Activated T-cell treated with anti-CD3 and anti-CD28 coated beads, Interleukin-2, amount 50 U/mL, for 48 hours (primary cell): Measurements from ENCODE around the gene GAK.

Experiments
- DNase-seq, 2 experiments: peaks; one replicate each; pipeline ENCODE4 v3.0.0-alpha.2; 2020

GAK gene

GRCh38 chr4:845836-846251 lies 86.3 kb downstream of the GAK start:
- DNase-seq, result no peak

GRCh38 chr4:845233-845835 lies 86.8 kb downstream of the GAK start:
- DNase-seq, result no peak

DNA sequence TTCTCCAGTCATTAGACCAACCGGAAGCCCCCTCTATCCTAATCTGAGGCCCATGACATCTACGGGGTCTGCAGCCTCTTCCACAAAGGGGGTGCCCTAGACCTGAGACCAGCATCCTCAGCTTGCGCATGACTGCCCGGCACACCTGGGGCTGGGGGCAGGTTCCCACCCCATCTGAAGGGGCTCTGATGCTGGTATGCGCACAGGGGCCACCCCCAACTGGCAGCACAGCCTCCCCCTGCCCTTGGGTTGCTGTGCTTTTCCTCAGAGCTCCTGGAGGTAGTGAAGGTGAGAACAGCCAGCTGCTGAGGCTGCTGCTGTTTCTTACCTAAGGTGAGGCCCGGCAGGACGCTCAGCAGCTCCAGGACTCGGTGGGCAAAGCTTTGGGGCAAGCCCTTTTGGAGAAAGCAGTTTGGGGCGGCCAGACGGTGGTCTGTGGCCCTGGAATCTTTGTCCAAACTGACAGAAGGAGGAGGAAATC lies 87.3 kb downstream of the GAK start:
- DNase-seq, result no peak

GRCh38 chr4:839675-840443 lies 92.3 kb downstream of the GAK start:
- DNase-seq, result no peak

DNA sequence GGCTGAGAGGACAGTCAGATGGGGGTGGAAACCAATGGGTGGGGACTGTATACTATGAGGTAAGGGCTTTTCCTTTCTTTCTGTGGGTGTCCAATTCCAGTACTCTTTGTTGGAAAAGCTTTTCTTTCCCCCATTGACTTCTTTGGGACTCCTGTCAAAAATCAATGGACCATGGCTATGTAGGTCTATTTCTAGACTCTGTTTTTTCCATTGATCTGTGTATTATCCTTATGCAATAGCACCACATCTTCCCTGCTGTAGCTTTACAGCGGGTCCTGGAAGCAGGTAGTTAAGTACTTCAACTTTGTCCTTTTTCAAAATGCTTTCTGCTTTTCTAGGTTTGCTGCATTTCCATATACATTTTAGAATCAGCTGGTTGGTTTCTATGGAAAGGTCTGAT lies 94.3 kb downstream of the GAK start:
- DNase-seq, result no peak

- DNase-seq, result no peak
These were observed 95.3 kb downstream of the GAK start for GRCh38 chr4:836750-837301.

- DNase-seq, result no peak
These were observed 96.1 kb downstream of the GAK start for GRCh38 chr4:836003-836511.

- DNase-seq, result no peak
These were observed 96.7 kb downstream of the GAK start for GRCh38 chr4:835148-836002.

- no peak for DNase-seq
These were observed 97.6 kb downstream of the GAK start for GRCh38 chr4:834368-835147.

DNA sequence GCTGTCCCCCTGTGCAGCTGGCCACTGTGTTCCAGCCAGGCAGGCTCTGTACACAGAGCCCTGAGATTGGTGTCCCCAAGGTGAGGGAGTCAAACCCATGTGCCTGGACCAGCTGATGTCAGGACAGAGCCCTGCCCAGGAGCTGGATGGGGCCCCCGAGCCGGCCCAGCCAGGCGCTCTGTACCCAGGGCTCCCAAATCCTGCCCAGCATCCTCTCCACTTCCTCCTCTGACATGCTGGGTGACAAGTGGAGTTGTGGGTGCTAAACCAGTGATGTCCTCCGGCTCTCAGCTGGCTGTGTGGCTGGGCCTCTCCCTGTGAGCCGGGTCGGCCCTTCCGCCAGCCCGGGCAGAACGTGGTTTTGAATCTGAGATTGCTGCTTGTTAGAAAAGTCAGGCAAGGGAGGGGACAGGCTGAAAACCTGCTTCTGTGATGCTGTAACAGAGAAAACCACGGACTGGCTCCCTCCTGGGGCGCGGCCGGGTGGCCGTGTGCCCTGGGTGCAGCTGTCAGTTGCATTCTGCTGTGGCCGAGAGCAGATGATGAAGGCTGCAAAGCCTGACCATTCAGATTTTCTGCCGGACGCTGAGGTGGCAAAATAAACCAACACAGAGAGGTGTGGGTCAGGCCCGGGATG lies 98.3 kb downstream of the GAK start:
- no peak for DNase-seq

- peak; percentile 51 to 52 for DNase-seq
These were observed 99.0 kb downstream of the GAK start for GRCh38 chr4:833156-833555.

GRCh38 chr4:832536-832935 lies 99.6 kb downstream of the GAK start:
- DNase-seq, result no peak

DNA sequence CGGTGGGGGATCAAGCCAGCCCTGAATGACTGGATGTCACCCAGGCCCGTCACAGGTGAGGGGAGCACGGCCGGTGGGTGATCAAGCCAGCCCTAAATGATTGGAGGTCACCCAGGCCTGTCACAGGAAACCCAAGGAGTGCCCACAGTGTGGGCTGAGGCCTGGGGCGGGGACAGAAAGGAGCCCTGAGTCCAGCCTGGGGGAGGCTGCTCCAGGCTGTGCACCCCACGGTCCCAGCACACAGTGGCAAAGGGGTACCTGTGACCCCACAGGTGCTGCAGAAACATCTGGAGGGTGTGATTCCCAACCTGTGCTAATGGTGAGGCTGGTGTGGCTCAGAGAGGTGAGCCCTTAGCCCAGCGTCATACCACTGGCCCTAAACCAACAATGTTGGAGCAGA lies 100.0 kb downstream of the GAK start:
- DNase-seq, result no peak

DNA sequence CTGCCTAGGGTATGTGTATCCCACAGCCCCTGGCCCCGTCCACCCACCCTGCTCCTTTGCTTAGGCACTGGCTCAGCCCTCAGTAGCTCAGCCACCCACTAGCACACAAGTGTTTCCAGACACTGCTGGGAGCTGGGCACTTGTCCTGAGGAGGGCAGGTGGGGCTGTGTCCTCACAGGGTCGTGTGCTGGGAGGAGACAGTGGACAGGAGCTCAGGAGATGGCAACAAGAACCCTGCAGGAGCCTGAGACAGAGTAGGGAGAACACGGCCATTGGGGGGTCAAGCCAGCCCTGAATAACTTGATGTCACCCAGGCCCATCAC lies 100.7 kb downstream of the GAK start:
- DNase-seq, result no peak

DNA sequence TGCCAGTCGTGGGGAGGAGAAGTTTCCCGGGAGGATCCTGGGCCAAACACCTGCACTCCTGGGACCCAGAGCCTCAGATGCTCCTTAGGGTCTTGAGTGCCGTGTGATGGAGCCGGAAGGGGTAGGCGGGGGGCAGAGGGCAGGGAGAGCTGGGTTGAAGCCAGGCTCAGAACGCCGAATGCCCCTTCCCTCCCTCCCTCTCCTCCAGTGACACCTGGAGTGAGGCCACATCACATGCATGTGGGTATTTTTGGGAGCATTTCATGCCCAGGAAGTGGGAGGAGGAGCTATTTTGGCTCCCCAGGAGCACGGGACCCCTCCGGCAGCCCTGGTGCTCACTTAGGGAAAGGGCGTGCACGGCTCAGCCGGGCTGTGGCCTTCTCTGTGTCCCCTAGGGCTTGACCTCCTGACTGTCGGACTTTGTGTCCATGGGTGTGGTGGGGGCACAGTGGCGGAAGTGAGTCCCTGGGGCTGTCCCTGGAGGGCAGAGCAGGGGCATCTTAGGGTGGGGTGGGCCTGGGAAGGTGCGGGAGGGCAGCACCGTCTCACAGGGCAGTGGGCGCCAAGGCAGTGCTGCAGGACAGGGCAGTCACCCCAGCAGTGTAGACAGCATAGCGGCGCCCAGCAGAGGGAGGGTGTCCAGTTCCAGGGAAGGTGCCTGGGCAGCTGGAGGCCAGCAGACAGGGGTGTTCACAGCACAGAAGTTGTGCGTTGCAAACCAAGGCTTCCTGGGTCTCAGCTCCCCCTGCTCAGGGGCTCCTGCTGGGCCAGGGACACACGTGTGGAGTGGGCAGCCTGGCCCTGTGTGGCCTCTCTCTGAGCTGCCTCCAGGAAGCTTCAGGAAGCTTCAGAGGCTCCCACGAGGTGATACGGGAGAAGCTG lies 101.3 kb downstream of the GAK start:
- DNase-seq, result no peak

DNA sequence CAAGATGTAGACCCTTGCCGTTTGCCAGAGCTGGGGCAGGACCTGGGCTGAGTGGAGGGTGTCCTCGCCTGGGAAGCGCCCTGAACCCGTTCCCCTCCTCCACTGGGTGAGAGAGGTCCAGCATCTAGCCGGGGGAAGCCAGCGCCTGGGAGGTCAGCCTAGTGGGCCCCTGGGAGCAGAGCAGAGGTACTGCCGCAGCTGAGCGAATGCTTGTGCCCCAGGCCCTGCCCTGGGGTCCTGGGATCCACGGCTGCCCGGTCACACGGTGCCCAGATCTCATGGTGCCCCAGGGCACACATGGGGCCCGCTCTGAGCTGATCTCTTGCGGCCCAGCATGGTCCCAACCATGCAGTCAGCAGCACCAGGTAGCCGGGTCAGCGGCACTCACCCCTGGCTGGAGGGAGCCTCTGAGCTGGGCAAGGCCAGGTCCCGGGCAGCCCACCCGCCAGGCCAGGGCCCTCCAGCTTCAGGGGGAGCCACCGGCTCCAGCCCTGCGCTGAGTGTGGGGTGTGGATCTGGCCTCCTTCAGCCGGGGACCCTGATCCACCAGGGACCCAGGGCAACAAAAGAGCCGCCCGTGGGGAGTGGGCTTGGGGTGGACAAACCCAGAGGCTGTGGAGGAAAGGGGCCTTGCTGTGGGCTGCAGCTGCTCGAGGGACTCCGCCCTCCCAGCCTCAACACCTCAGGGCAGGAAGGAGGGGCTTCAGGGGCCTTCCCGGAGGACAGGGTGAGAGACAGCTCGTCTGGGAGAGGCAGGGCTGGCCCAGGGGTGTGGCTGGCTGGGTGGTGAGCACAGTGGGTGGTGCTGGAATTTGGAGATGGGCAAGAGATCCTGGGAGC lies 102.1 kb downstream of the GAK start:
- no peak for DNase-seq

DNA sequence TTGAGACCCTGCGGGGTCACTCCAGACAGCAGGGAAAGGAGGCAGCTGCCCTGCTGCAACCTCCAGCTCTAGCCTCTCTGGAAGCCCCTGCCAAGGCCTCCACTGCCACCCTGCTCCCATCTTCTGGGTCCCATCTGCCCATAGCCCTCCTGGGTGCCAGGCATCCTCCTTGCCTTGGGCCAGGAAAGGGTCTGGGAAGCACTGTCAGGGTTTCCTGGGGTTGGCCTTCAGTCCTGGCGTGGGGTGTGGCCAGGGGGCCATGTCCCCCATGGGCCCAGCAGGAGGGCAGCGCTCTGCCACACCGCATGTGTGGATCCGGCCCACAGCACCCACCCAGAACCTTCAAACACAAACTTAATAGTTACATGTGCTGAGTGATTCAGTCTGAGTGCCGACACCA lies 102.8 kb downstream of the GAK start:
- DNase-seq, result no peak

GRCh38 chr4:828641-829271 lies 103.4 kb downstream of the GAK start:
- DNase-seq, result no peak
